ENCODE measurements around the gene CDKL5.
"Not testable (repeated sequence)": the region's sequence is repeated elsewhere in the genome, so short reads cannot be mapped to it uniquely, and the experiment has no call there.

Gene CDKL5

DNA sequence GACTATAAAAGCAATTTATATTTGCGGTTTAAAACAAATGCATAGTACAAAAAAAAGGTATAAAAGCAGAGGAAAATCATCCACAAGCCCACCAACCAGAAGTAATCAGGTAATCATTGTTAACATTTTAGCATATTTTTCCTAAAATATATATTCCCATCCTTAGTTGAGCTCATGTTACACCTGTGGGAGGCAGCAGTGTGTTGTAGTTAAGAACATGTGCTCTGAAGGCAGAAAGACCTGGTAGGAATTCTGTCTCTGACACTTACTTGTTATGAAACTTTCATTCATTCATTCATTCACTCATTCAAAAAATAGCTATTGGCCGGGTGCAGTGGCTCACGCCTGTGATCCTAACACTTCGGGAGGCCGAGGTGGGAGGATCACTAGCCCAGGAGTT lies 15.4 kb upstream of the CDKL5 start:
- no peak overlapping the region for H3K27ac ChIP-seq
- TF ChIP-seq, protein P1, sequence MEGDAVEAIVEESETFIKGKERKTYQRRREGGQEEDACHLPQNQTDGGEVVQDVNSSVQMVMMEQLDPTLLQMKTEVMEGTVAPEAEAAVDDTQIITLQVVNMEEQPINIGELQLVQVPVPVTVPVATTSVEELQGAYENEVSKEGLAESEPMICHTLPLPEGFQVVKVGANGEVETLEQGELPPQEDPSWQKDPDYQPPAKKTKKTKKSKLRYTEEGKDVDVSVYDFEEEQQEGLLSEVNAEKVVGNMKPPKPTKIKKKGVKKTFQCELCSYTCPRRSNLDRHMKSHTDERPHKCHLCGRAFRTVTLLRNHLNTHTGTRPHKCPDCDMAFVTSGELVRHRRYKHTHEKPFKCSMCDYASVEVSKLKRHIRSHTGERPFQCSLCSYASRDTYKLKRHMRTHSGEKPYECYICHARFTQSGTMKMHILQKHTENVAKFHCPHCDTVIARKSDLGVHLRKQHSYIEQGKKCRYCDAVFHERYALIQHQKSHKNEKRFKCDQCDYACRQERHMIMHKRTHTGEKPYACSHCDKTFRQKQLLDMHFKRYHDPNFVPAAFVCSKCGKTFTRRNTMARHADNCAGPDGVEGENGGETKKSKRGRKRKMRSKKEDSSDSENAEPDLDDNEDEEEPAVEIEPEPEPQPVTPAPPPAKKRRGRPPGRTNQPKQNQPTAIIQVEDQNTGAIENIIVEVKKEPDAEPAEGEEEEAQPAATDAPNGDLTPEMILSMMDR (conservative IDR thresholded peaks at IDR 0.05) = peak; percentile 68

DNA sequence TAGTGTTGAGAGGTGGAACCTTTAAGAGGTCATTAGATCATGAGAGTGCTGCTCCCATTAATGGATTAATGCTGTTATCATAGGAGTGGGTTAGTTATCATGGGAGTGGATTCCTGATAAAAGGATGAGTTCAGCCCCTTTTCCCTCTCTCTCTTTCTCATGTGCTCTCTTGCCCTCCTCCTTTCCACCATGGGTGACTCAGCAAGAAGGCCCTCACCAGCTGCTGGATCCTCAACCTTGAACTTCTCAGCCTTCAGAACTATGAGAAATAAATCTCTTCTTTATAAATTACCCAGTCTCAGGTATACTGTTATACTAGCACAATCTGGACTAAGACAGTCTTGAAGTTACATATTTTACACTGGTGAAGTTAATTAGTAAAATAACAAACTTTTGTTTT lies 10.0 kb upstream of the CDKL5 start:
- TF ChIP-seq, protein P1 (conservative IDR thresholded peaks at IDR 0.05) = no peak
- no peak overlapping the region for H3K27ac ChIP-seq

DNA sequence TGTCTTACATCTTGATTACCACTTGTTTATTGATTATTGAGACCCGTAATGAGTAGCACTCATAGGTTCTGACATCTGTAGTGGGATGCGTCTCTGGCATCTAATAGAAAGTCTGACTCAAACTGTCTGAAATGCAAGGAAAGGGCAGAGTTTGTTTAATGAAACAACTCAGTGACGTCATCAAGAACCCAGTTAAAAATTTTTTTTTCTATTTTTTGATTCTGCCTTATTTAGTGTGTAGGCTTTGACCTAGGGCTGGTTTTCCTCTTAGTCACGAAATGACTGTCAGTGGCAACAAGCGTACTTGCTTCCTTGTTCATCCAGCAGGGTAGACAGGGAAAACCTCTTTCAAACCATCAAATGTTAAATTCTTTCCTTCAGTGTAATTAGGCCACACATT lies 3.1 kb upstream of the CDKL5 start:
- TF ChIP-seq, protein P1 (conservative IDR thresholded peaks at IDR 0.05) = no peak
- H3K27ac ChIP-seq = no peak overlapping the region

DNA sequence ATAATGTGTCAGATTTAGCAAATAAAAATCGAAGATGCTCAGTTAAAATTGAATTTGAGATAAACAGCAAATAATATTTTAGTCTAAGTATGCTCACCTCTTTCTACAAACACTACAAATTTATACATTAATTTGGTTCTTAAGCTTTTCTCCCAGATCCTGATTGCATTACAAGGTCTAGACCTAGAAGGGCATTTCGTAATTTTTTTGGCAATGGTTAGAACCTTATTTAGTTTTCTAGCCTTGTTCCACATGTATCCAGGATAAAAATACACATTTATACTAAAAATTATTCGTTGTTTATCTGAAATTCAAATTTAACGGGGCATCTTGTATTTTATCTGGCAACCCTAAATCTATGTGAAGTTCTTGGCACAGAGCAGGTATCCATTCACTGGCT lies 2.5 kb upstream of the CDKL5 start:
- no peak overlapping the region for H3K27ac ChIP-seq
- TF ChIP-seq, protein P1 (conservative IDR thresholded peaks at IDR 0.05) = no peak

DNA sequence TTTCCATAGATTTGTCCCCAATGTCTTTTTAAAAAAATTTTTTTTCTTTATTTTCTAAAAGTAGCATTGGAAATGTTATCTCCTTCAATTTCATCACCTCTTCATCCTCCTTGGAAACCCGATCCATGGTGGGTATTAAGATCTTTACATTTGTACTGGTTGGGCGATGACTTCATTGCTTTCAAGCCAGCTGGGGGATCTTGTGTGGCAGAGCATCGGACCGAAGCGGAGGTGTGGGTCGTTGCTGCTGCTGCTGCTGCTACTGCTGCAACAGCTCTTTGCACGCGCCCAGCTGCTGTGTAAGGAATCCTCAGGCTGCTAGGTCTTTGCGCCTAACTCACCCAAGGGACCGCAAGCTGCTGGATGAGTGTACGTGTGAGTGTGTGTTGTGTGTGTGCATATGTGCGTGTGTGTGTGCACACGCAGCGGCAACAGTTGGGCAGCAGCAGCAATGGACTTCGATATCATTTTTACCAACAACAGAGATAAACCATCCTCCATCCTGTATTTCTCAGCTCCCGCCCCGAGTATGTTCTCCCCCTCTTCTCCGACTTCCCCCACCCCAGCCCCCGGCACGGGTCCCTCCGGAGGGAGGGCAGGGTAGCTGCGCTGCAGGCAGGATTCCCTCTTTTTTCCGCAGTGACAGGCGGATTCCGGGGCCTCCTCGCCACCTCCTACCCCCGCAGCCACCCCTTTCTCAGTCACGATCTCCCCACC lies 768 bp upstream of the CDKL5 start:
- TF ChIP-seq, protein P1 (conservative IDR thresholded peaks at IDR 0.05) = no peak
- H3K27ac ChIP-seq = peak overlapping the region; percentile 36; the same call in 1 of the 2 replicates

DNA sequence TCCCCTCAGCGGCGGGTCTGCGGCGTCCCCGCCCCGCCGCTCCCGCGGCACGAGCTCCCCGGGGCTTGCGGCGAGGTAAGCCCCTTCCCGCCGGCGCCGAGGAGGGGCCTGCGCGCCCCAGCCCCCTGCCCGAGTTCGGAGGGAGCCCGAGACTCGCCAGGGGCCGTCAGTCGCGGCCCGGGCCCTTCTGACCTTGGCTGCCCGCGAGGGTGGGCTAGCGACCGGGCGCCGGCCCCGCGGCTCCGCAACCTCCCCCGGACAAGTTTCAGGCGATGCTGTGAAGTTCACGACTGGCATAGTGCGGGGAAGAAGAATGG lies 554 bp downstream of the CDKL5 start:
- TF ChIP-seq, protein P1 (conservative IDR thresholded peaks at IDR 0.05) = no peak
- peak overlapping the region; percentile 65; the same call in 1 of the 2 replicates for H3K27ac ChIP-seq

DNA sequence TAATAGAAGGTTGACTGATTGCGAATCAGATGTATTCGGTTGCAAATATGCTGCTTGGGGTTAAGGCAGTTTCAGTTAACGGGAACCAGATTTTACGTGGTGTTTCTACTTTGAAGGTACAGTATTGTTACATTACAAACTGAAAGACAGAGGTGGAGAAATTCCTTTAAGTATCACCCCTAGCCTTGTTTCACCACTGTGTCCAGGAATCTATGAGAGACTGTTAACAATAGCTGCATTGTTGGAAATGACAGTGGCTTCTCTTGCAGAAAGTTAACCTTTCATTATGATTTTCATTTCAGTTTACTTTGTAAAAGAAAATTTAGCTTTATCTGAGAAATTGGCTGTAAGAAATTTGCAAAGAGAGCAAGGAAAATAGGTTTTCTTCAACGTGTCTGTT lies 2.6 kb downstream of the CDKL5 start:
- TF ChIP-seq, protein P1 (conservative IDR thresholded peaks at IDR 0.05) = no peak
- no peak overlapping the region for H3K27ac ChIP-seq

DNA sequence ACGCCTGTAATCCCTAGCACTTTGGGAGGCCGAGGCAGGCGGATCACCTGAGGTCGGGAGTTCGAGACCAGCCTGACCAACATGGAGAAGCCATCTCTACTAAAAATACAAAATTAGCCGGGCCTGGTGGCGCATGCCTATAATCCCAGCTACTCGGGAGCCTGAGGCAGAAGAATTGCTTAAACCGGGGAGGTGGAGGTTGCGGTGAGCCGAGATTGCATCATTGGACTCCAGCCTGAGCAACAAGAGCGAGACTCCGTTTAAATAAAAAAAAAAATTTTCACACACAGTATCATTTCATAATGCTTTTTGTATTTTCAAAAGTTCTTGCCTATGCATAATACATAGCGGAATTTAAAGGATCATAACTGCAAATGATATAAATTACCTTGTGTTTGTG lies 7.9 kb downstream of the CDKL5 start:
- not testable (repeated sequence) for H3K27ac ChIP-seq

Measured in VCaP (cell line).